Measurements from ENCODE around the gene INHA. TPM values are rescaled to one million over a fixed set of nuclear protein-coding genes. Genes with fewer than 3 reads are reported as not detected.
A peak's percentile ranks its signal among the peaks of the same experiment; 100 is the strongest.

Gene INHA
- total RNA-seq (3.3 and 5.6 TPM in 2 replicates), polyA plus RNA-seq (8.1 and 9.2 TPM in 2 replicates)

GRCh38 chr2:219572237-219573001 is at the start of gene INHA:
Gene INHA (plus strand): TSS chr2:219572310. CDS start chr2:219572375, 65 bp downstream.
- DNase-seq (ENCODE audit: low spot score): no peak
- TF ChIP-seq EZH2phosphoT487 (IDR thresholded peaks at IDR 0.05; ENCODE audit: low read depth, severe bottlenecking, unreplicated experiment) (no peak), EZH2 (IDR thresholded peaks at IDR 0.05; ENCODE audit: borderline replicate concordance) (no peak), CTCF (IDR thresholded peaks at IDR 0.05; ENCODE audit: poor library complexity) (no peak)
- Histone ChIP-seq H3K27ac (peak within 1 kb of the TSS; percentile 88), H3K9me3 (ENCODE audit: low read depth) (no peaks in the 10 kb centered on the region), H4K20me1 (ENCODE audit: insufficient read depth, poor library complexity, severe bottlenecking) (peaks cover 10% of the 10 kb centered on the region), H2AFZ (peak within 1 kb of the TSS; percentile 22), H3K27me3 (no peaks in the 10 kb centered on the region), H3K4me3 (peak within 1 kb of the TSS; percentile 79), H3K4me1 (ENCODE audit: insufficient read depth) (peaks cover 21% of the 10 kb centered on the region), H3K79me2 (peaks cover 15% of the 10 kb centered on the region), H3K9me2 (replicated peaks; ENCODE audit: insufficient read depth) (no peaks in the 10 kb centered on the region), H3K36me3 (replicated peaks; ENCODE audit: insufficient read depth, low read depth) (no peaks in the 10 kb centered on the region), H3K4me2 (peak within 1 kb of the TSS; percentile 75)
- WGBS (ENCODE audit: low lambda C conversion rate, missing lambda C conversion rate): 89% methylated on average over 12 of the region's 13 CpGs

- Histone ChIP-seq H3K27ac (no peak overlapping the region), H3K9me3 (ENCODE audit: low read depth) (no peaks in the 10 kb centered on the region), H3K79me2 (no peaks in the 10 kb centered on the region), H3K9me2 (replicated peaks; ENCODE audit: insufficient read depth) (no peaks in the 10 kb centered on the region), H3K27me3 (peaks cover 61% of the 10 kb centered on the region), H3K36me3 (replicated peaks; ENCODE audit: insufficient read depth, low read depth) (no peaks in the 10 kb centered on the region), H3K4me3 (peak overlapping the region; percentile 23), H3K4me1 (ENCODE audit: insufficient read depth) (peaks cover 26% of the 10 kb centered on the region), H2AFZ (no peak overlapping the region), H4K20me1 (ENCODE audit: insufficient read depth, poor library complexity, severe bottlenecking) (no peaks in the 10 kb centered on the region), H3K4me2 (peak overlapping the region; percentile 89)
- 34% methylated on average over 18 of the region's 24 CpGs for WGBS (ENCODE audit: low lambda C conversion rate, missing lambda C conversion rate)
- TF ChIP-seq EZH2phosphoT487 (IDR thresholded peaks at IDR 0.05; ENCODE audit: low read depth, severe bottlenecking, unreplicated experiment) (no peak), EZH2 (IDR thresholded peaks at IDR 0.05; ENCODE audit: borderline replicate concordance) (peak; percentile 25)
- no peak for DNase-seq (ENCODE audit: low spot score)
Observed at GRCh38 chr2:219523031-219523671, 49.0 kb upstream of the INHA start.

GRCh38 chr2:219524817-219525216 is 47.3 kb upstream of the INHA start:
- no peaks in the 10 kb centered on the region for H3K9me3 ChIP-seq (ENCODE audit: low read depth)
- H4K20me1 ChIP-seq (ENCODE audit: insufficient read depth, poor library complexity, severe bottlenecking): no peaks in the 10 kb centered on the region
- no peak for DNase-seq (ENCODE audit: low spot score)
- WGBS (ENCODE audit: low lambda C conversion rate, missing lambda C conversion rate): 100% methylated on average over 2 of the region's 2 CpGs
- no peaks in the 10 kb centered on the region for H3K9me2 ChIP-seq (replicated peaks; ENCODE audit: insufficient read depth)
- no peak overlapping the region for H3K27ac ChIP-seq
- no peak overlapping the region for H2AFZ ChIP-seq
- no peak for TF ChIP-seq EZH2 (IDR thresholded peaks at IDR 0.05; ENCODE audit: borderline replicate concordance)
- no peak for TF ChIP-seq EZH2phosphoT487 (IDR thresholded peaks at IDR 0.05; ENCODE audit: low read depth, severe bottlenecking, unreplicated experiment)
- TF ChIP-seq CTCF (IDR thresholded peaks at IDR 0.05; ENCODE audit: poor library complexity): no peak
- H3K4me2 ChIP-seq: no peak overlapping the region
- no peaks in the 10 kb centered on the region for H3K79me2 ChIP-seq
- H3K4me3 ChIP-seq: no peak overlapping the region
- peaks cover 26% of the 10 kb centered on the region for H3K4me1 ChIP-seq (ENCODE audit: insufficient read depth)
- H3K36me3 ChIP-seq (replicated peaks; ENCODE audit: insufficient read depth, low read depth): no peaks in the 10 kb centered on the region
- peaks cover 72% of the 10 kb centered on the region for H3K27me3 ChIP-seq
